Liver (tissue), 9 donors: ENCODE data around the gene IRS1. TPM values are rescaled to one million over a fixed set of nuclear protein-coding genes. Genes with fewer than 3 reads are reported as not detected.

Experiments
- DNase-seq: peaks from one replicate; pipeline ENCODE4 v3.0.0-alpha.2; 2017; ENCODE audit warnings: low spot score
- H3K27ac ChIP-seq, 2 donors: one replicate each; pipeline ENCODE4 v1.7.0; 2013; ENCODE audit warnings: inconsistent platforms in 2 of 2, low read length in 2 of 2, control low read depth in 1 of 2, low read depth in 1 of 2, mild to moderate bottlenecking in 1 of 2
- H3K27me3 ChIP-seq, 4 donors: one replicate each; pipeline versions ENCODE4 v1.6.1 to v1.7.0; 2013; ENCODE audit warnings: low read length in 3 of 4, inconsistent platforms in 1 of 4, mild to moderate bottlenecking in 1 of 4, moderate library complexity in 1 of 4; ENCODE audit not compliant: control insufficient read depth in 4 of 4, insufficient read depth in 4 of 4
- H3K36me3 ChIP-seq, 4 donors: one replicate each; pipeline versions ENCODE4 v1.6.1 to v1.7.0; 2013; ENCODE audit warnings: low read length in 3 of 4, mild to moderate bottlenecking in 3 of 4, low read depth in 1 of 4, moderate library complexity in 1 of 4; ENCODE audit not compliant: control insufficient read depth in 4 of 4, insufficient read depth in 3 of 4
- H3K4me1 ChIP-seq, 4 donors: one replicate each; pipeline versions ENCODE4 v1.6.1 to v1.7.0; 2013; ENCODE audit warnings: low read length in 3 of 4, mild to moderate bottlenecking in 3 of 4, moderate library complexity in 1 of 4; ENCODE audit not compliant: control insufficient read depth in 4 of 4, insufficient read depth in 4 of 4
- H3K4me3 ChIP-seq, 3 donors: one replicate each; pipeline versions ENCODE4 v1.6.1 to v1.7.0; 2013; ENCODE audit warnings: low read length in 3 of 3, control low read depth in 1 of 3, low read depth in 1 of 3, mild to moderate bottlenecking in 1 of 3
- H3K9ac ChIP-seq, 2 donors: one replicate each; pipeline ENCODE4 v1.7.0; 2013; ENCODE audit warnings: low read length in 2 of 2, mild to moderate bottlenecking in 2 of 2, moderate library complexity in 2 of 2, control low read depth in 1 of 2, low read depth in 1 of 2
- H3K9me3 ChIP-seq, 4 donors: one replicate each; pipeline versions ENCODE4 v1.6.1 to v1.7.0; 2013; ENCODE audit warnings: low read length in 3 of 4; ENCODE audit not compliant: control insufficient read depth in 4 of 4
- EGR1 ChIP-seq, 2 donors: IDR thresholded peaks; 2 replicates each; pipeline ENCODE4 v1.6.1; 2016 to 2018; ENCODE audit warnings: antibody characterized with exemption in 2 of 2, low read depth in 2 of 2
- FOXA2 ChIP-seq: IDR thresholded peaks from 2 replicates; pipeline ENCODE4 v1.6.1; 2016; ENCODE audit warnings: antibody characterized with exemption
- GABPA ChIP-seq, 2 donors: IDR thresholded peaks in 1 of 2; conservative IDR thresholded peaks in 1 of 2; 2 replicates each; pipeline ENCODE4 v1.6.1; 2016; ENCODE audit warnings: antibody characterized with exemption in 2 of 2, mild to moderate bottlenecking in 1 of 2, moderate library complexity in 1 of 2
- HNF4A ChIP-seq, 2 donors: conservative IDR thresholded peaks; 2 replicates each; pipeline ENCODE4 v1.6.1; 2016; ENCODE audit warnings: antibody characterized with exemption in 2 of 2, mild to moderate bottlenecking in 2 of 2
- HNF4G ChIP-seq: IDR thresholded peaks from 2 replicates; pipeline ENCODE4 v1.6.1; 2016; ENCODE audit warnings: antibody characterized with exemption
- JUND ChIP-seq, 2 donors: IDR thresholded peaks; 2 replicates each; pipeline ENCODE4 v1.6.1; 2016; ENCODE audit warnings: antibody characterized with exemption in 2 of 2
- NR2F2 ChIP-seq: IDR thresholded peaks from 2 replicates; pipeline ENCODE4 v1.6.1; 2016; ENCODE audit warnings: antibody characterized with exemption
- RAD21 ChIP-seq, 2 donors: IDR thresholded peaks; 2 replicates each; pipeline ENCODE4 v1.6.1; 2016; ENCODE audit warnings: antibody characterized with exemption in 2 of 2, mild to moderate bottlenecking in 2 of 2
- RXRA ChIP-seq, 2 donors: IDR thresholded peaks; 2 replicates each; pipeline ENCODE4 v1.6.1; 2017 to 2018; ENCODE audit warnings: antibody characterized with exemption in 2 of 2, mild to moderate bottlenecking in 1 of 2
- TAF1 ChIP-seq: conservative IDR thresholded peaks from 2 replicates; pipeline ENCODE4 v1.6.1; 2016; ENCODE audit warnings: antibody characterized with exemption, mild to moderate bottlenecking
- YY1 ChIP-seq: IDR thresholded peaks from 2 replicates; pipeline ENCODE4 v1.6.1; 2016; ENCODE audit warnings: antibody characterized with exemption, mild to moderate bottlenecking
- WGBS: extraction: QIAGEN DNeasy Blood & Tissue Kit; methylation state at CpG from one replicate; pipeline ENCODE4 v1.1.7; 2013; 5-methylcytosine and 5-hydroxymethylcytosine counted together
- polyA plus RNA-seq, 2 donors: library from polyadenylated mRNA; stranded (reverse) in 1 of 2; unstranded in 1 of 2; fragments of 200-250 nt in 1 of 2; fragments of >200 nt in 1 of 2; fragmentation: Nextera tagmentation in 1 of 2; extraction: Ambion mirVana in 1 of 2; gene quantifications; one replicate each; pipeline versions ENCODE4 v1.2.1 to v1.2.3, GENCODE V29; 2013 to 2015
- total RNA-seq, 2 donors: library from RNA; depleted of rRNA; stranded (reverse); fragments of >200 nt; gene quantifications; one replicate each; pipeline ENCODE4 v1.2.3, GENCODE V29; 2014
- TF ChIP-seq, protein P1 (sequence below): IDR thresholded peaks from 2 replicates; pipeline ENCODE4 v1.6.1; 2016; ENCODE audit warnings: antibody characterized with exemption
- TF ChIP-seq, protein P2 (sequence below): IDR thresholded peaks from 2 replicates; pipeline ENCODE4 v1.6.1; 2016; ENCODE audit warnings: antibody characterized with exemption
- TF ChIP-seq, protein P3 (sequence below): fragments of 150-350 bp; IDR thresholded peaks from 2 replicates; pipeline ENCODE4 v1.5.1; 2017; ENCODE audit warnings: improper control_type of control experiment, low read depth, low read length; ENCODE audit not compliant: missing input control
- TF ChIP-seq, protein P4 (sequence below): IDR thresholded peaks from 2 replicates; pipeline ENCODE4 v1.6.1; 2016; ENCODE audit warnings: antibody characterized with exemption
- TF ChIP-seq, protein P5 (sequence below): IDR thresholded peaks from 2 replicates; pipeline ENCODE4 v1.6.1; 2016; ENCODE audit warnings: antibody characterized with exemption, mild to moderate bottlenecking
- donor health status: healthy.
- donor health status: healthy.
- donor health status: healthy.
- donor health status: healthy.
- donor health status: healthy.

IRS1 gene
- total and polyA plus RNA-seq, 4 donors: 7.4 to 11.6 (median 8.6) TPM

DNA sequence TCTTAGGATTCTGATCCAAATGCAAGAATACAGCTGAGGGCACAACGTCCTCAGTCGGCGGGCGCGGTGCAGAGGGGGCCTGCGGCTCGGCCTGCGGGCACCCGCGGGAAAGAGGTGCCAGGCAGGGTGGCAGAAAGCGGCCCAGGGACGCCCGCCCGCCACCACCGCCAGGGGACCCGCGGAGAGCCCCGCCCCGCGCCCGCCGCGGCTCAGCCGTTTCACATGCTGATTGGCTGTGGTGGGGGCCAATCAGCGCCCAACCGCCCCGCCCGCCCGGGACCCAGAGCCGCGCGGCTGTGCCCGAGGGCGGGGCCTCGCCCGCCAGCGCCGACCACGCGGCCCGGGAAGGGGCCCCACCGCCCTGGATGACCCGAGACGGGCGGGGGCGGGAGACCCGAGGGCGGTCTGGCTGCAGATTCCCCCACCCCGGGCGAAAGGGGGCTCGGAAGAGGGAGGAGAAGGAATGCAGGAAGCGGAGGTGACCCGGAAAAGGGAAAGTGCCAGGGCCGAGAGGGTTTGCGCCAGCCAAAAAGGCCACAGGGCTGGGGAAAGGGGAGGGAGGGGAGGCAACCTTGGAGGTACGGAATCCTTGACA lies 8.0 kb downstream of the IRS1 start:
- peak overlapping the region; percentile 59 to 62 (median 61) for H3K4me3 ChIP-seq
- no peaks in the 10 kb centered on the region for H3K9me3 ChIP-seq
- DNase-seq: peak; percentile 89
- under 1% methylated on average over 56 of the region's 56 CpGs for WGBS
- H3K9ac ChIP-seq: peak overlapping the region; percentile 77 to 78
- peaks cover 4 to 61% (median 37%) of the 10 kb centered on the region in 4 donors for H3K4me1 ChIP-seq
- peak; percentile 66 to 84 for TF ChIP-seq EGR1 (IDR thresholded peaks at IDR 0.05; ENCODE audit: low read depth in 2 of 2)
- TF ChIP-seq NR2F2: peak; percentile 52
- TF ChIP-seq YY1: no peak
- TF ChIP-seq TAF1: no peak
- TF ChIP-seq, protein P1, sequence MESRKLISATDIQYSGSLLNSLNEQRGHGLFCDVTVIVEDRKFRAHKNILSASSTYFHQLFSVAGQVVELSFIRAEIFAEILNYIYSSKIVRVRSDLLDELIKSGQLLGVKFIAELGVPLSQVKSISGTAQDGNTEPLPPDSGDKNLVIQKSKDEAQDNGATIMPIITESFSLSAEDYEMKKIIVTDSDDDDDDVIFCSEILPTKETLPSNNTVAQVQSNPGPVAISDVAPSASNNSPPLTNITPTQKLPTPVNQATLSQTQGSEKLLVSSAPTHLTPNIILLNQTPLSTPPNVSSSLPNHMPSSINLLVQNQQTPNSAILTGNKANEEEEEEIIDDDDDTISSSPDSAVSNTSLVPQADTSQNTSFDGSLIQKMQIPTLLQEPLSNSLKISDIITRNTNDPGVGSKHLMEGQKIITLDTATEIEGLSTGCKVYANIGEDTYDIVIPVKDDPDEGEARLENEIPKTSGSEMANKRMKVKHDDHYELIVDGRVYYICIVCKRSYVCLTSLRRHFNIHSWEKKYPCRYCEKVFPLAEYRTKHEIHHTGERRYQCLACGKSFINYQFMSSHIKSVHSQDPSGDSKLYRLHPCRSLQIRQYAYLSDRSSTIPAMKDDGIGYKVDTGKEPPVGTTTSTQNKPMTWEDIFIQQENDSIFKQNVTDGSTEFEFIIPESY: no peak
- TF ChIP-seq, protein P2, sequence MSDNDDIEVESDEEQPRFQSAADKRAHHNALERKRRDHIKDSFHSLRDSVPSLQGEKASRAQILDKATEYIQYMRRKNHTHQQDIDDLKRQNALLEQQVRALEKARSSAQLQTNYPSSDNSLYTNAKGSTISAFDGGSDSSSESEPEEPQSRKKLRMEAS: peak; percentile 57
- peak in 1 of 2 donors; percentile 31 for TF ChIP-seq RXRA (IDR thresholded peaks at IDR 0.05)
- TF ChIP-seq, protein P3, sequence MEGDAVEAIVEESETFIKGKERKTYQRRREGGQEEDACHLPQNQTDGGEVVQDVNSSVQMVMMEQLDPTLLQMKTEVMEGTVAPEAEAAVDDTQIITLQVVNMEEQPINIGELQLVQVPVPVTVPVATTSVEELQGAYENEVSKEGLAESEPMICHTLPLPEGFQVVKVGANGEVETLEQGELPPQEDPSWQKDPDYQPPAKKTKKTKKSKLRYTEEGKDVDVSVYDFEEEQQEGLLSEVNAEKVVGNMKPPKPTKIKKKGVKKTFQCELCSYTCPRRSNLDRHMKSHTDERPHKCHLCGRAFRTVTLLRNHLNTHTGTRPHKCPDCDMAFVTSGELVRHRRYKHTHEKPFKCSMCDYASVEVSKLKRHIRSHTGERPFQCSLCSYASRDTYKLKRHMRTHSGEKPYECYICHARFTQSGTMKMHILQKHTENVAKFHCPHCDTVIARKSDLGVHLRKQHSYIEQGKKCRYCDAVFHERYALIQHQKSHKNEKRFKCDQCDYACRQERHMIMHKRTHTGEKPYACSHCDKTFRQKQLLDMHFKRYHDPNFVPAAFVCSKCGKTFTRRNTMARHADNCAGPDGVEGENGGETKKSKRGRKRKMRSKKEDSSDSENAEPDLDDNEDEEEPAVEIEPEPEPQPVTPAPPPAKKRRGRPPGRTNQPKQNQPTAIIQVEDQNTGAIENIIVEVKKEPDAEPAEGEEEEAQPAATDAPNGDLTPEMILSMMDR: peak; percentile 47
- TF ChIP-seq RAD21 (IDR thresholded peaks at IDR 0.05): no peak
- H3K27ac ChIP-seq: peak overlapping the region; percentile 95 to 99
- no peaks in the 10 kb centered on the region for H3K36me3 ChIP-seq
- no peaks in the 10 kb centered on the region for H3K27me3 ChIP-seq

DNA sequence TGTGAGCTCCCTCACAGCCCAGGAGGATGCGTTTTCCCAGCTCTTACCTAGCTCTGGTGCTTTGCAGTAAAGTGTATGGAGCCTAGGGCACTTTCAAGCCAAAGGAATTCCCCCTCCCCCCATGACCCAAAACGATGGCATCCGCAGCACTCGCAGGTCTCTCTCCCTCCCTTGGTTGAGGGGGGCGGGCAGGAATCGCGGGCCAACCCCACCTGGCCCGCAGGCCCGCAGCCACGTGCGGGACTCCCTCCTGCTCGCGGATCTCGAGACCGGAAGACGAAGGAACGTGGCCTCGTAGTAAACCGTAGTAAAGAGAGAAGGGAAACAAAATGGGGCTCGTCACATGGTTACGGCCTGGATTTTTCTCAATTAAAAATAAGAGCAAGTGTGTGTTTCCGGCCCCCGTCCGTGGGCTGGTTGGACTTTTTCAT lies 8.5 kb downstream of the IRS1 start:
- Histone ChIP-seq H3K4me3 (peak overlapping the region; percentile 59 to 62 (median 61)), H3K9me3 (no peaks in the 10 kb centered on the region), H3K27ac (peak overlapping the region; percentile 95 to 99), H3K27me3 (no peaks in the 10 kb centered on the region), H3K36me3 (peaks cover 0 to 4% (median 0%) of the 10 kb centered on the region in 4 donors), H3K9ac (peak overlapping the region; percentile 53 to 78), H3K4me1 (peaks cover 2 to 56% (median 33%) of the 10 kb centered on the region in 4 donors)
- 6% methylated on average over 24 of the region's 24 CpGs for WGBS
- no peak for DNase-seq
- TF ChIP-seq EGR1 (IDR thresholded peaks at IDR 0.05; ENCODE audit: low read depth in 2 of 2): no peak
- no peak for TF ChIP-seq HNF4A (conservative IDR thresholded peaks at IDR 0.05)
- TF ChIP-seq YY1: peak; percentile 89
- TF ChIP-seq, protein P1: no peak
- TF ChIP-seq, protein P2: peak; percentile 78
- TF ChIP-seq FOXA2: no peak
- TF ChIP-seq, protein P3: no peak
- no peak for TF ChIP-seq GABPA (IDR thresholded peaks at IDR 0.05 in 1 of 2, conservative IDR thresholded peaks at IDR 0.05 in 1 of 2)
- TF ChIP-seq RAD21 (IDR thresholded peaks at IDR 0.05): no peak
- no peak for TF ChIP-seq JUND (IDR thresholded peaks at IDR 0.05)
- TF ChIP-seq, protein P4, sequence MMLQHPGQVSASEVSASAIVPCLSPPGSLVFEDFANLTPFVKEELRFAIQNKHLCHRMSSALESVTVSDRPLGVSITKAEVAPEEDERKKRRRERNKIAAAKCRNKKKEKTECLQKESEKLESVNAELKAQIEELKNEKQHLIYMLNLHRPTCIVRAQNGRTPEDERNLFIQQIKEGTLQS: no peak
- TF ChIP-seq RXRA (IDR thresholded peaks at IDR 0.05): no peak
- TF ChIP-seq, protein P5, sequence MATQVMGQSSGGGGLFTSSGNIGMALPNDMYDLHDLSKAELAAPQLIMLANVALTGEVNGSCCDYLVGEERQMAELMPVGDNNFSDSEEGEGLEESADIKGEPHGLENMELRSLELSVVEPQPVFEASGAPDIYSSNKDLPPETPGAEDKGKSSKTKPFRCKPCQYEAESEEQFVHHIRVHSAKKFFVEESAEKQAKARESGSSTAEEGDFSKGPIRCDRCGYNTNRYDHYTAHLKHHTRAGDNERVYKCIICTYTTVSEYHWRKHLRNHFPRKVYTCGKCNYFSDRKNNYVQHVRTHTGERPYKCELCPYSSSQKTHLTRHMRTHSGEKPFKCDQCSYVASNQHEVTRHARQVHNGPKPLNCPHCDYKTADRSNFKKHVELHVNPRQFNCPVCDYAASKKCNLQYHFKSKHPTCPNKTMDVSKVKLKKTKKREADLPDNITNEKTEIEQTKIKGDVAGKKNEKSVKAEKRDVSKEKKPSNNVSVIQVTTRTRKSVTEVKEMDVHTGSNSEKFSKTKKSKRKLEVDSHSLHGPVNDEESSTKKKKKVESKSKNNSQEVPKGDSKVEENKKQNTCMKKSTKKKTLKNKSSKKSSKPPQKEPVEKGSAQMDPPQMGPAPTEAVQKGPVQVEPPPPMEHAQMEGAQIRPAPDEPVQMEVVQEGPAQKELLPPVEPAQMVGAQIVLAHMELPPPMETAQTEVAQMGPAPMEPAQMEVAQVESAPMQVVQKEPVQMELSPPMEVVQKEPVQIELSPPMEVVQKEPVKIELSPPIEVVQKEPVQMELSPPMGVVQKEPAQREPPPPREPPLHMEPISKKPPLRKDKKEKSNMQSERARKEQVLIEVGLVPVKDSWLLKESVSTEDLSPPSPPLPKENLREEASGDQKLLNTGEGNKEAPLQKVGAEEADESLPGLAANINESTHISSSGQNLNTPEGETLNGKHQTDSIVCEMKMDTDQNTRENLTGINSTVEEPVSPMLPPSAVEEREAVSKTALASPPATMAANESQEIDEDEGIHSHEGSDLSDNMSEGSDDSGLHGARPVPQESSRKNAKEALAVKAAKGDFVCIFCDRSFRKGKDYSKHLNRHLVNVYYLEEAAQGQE: no peak
- no peak for TF ChIP-seq NR2F2
- TF ChIP-seq HNF4G: peak; percentile 8
